OCI-LY7 (cell line): ENCODE results near the gene RIN2.

Source experiments
- EZH2phosphoT487 ChIP-seq: fragments of 200-600 bp; sonication (generic); IDR thresholded peaks from 2 replicates; pipeline ENCODE4 v1.6.1; 2018; ENCODE audit warnings: low read depth, borderline replicate concordance, mild to moderate bottlenecking, mixed run types, antibody characterized with exemption, low read length, moderate library complexity, mixed read lengths
- TF ChIP-seq, protein P1 (sequence below): fragments of 200-600 bp; sonication (generic); conservative IDR thresholded peaks from 2 replicates; pipeline ENCODE4 v1.5.1; 2014; ENCODE audit warnings: mild to moderate bottlenecking, antibody characterized with exemption, low read length, moderate library complexity, mixed read lengths

DNA sequence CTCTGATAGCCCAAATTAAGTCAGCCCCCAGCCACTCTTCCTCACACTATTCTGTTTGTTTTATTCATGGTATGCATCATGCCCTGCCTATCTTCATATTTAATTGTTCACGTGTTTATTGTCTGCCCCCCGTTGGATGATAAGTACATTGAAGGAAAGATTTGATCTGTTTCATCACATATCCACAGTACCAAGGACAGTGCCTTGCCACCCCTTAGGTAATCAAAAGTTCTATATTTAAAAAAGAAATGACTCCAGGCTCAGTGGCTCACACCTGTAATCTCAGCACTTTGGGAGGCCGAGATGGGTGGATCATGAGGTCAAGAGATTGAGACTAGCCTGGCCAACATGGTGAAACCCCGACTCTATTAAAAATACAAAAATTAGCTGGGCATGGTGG, 10.2 kb upstream of the RIN2 start:
- TF ChIP-seq, protein P1, sequence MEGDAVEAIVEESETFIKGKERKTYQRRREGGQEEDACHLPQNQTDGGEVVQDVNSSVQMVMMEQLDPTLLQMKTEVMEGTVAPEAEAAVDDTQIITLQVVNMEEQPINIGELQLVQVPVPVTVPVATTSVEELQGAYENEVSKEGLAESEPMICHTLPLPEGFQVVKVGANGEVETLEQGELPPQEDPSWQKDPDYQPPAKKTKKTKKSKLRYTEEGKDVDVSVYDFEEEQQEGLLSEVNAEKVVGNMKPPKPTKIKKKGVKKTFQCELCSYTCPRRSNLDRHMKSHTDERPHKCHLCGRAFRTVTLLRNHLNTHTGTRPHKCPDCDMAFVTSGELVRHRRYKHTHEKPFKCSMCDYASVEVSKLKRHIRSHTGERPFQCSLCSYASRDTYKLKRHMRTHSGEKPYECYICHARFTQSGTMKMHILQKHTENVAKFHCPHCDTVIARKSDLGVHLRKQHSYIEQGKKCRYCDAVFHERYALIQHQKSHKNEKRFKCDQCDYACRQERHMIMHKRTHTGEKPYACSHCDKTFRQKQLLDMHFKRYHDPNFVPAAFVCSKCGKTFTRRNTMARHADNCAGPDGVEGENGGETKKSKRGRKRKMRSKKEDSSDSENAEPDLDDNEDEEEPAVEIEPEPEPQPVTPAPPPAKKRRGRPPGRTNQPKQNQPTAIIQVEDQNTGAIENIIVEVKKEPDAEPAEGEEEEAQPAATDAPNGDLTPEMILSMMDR, result no peak
- no peak for TF ChIP-seq EZH2phosphoT487
